Kidney epithelial cell (primary cell): ENCODE data around the gene MAP4K3. TPM values are rescaled to one million over a fixed set of nuclear protein-coding genes. Genes with fewer than 3 reads are reported as not detected.

Experiments
- DNase-seq: peaks from one replicate; pipeline ENCODE4 v3.0.0-alpha.2; 2010; ENCODE audit warnings: low read depth
- H3K27me3 ChIP-seq: 2 replicates; pipeline ENCODE4 v1.6.0; 2011; ENCODE audit warnings: low read length; ENCODE audit not compliant: control insufficient read depth, insufficient read depth
- H3K36me3 ChIP-seq: 2 replicates; pipeline ENCODE4 v1.5.1; 2011; ENCODE audit warnings: low read length; ENCODE audit not compliant: control insufficient read depth, insufficient read depth
- H3K4me3 ChIP-seq: 2 replicates; pipeline ENCODE4 v1.5.1; 2011; ENCODE audit warnings: low read depth, mild to moderate bottlenecking, control low read depth, low read length
- total RNA-seq: library from RNA; depleted of rRNA; stranded (reverse); fragments of >200 nt; gene quantifications from 2 replicates; pipeline ENCODE4 v1.2.3, GENCODE V29; 2015
- TF ChIP-seq, protein P1 (sequence below): IDR thresholded peaks from 2 replicates; pipeline ENCODE4 v1.5.1; 2011; ENCODE audit warnings: mild to moderate bottlenecking, moderate library complexity, low read length, control low read depth, inconsistent platforms; ENCODE audit not compliant: insufficient read depth, poor library complexity, severe bottlenecking

Gene MAP4K3
- total RNA-seq, 1 donor from 2014 or later: 25.7 TPM

DNA sequence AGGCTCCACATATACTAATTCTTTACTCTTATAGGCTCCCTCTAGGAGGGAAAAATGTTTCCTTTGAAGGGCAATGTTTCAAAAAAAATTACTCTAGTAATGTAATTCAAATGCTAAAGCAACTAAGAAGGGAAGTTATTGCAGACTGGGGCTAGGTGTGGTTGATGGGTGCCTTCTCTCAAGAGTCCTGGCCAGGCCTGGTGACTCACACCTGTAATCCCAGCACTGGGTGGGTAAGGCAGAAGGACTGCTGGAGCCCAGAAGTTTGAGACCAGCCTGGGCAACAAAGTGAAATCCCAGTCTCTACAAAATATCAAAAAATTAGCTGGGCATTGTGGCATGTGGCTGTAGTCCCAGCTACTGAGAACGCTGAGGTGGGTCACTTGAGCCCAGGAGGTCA lies 162.1 kb downstream of the MAP4K3 start:
- TF ChIP-seq, protein P1, sequence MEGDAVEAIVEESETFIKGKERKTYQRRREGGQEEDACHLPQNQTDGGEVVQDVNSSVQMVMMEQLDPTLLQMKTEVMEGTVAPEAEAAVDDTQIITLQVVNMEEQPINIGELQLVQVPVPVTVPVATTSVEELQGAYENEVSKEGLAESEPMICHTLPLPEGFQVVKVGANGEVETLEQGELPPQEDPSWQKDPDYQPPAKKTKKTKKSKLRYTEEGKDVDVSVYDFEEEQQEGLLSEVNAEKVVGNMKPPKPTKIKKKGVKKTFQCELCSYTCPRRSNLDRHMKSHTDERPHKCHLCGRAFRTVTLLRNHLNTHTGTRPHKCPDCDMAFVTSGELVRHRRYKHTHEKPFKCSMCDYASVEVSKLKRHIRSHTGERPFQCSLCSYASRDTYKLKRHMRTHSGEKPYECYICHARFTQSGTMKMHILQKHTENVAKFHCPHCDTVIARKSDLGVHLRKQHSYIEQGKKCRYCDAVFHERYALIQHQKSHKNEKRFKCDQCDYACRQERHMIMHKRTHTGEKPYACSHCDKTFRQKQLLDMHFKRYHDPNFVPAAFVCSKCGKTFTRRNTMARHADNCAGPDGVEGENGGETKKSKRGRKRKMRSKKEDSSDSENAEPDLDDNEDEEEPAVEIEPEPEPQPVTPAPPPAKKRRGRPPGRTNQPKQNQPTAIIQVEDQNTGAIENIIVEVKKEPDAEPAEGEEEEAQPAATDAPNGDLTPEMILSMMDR: no peak
- Histone ChIP-seq H3K4me3 (no peak overlapping the region), H3K36me3 (peaks cover 1% of the 10 kb centered on the region), H3K27me3 (no peaks in the 10 kb centered on the region)
- no peak for DNase-seq

DNA sequence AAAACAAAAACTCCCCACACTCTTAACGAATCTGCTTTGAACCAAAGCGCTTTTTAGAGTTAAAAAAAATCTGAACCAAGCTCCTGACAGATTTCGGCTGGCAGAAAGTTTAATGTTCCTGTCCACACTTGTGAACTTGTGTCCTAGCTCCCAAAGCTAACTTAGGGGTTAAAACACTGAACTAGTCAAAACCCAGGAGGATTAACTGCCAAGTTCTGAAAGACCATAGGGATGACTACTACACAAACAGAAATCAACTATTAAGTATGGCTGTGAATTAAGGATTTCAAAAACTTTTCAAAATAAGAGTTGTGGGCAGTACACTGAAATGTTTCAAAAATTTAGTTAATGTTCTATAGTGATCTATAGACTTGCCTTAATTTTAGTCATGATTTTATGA lies 167.1 kb downstream of the MAP4K3 start:
- TF ChIP-seq, protein P1: no peak
- no peak for DNase-seq
- no peak overlapping the region for H3K4me3 ChIP-seq
- H3K27me3 ChIP-seq: no peaks in the 10 kb centered on the region
- H3K36me3 ChIP-seq: peaks cover 1% of the 10 kb centered on the region

DNA sequence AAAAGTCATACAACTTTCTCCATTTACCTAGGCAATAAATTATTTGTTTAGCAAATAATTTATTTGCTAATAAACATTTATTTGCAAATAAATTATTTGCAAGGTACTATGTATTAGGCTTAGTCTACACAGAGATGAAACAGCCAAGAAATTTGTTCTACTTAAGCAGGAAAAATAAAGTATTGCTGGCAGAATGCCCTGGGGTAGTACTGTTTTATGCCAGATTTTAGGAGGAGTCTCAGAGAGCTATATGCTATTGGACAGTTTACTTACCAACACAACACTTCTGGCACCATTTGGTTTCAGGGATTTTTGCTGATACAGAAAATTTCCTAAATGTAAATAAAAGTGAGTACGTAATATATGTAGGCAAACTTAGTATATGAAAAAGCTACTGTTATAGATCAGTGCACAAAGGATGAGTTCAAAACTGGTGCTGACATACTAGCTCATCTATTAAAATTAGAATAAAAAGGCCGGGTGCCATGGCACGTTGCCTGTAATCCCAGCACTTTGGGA lies 170.1 kb downstream of the MAP4K3 start:
- no peak for DNase-seq
- no peak overlapping the region for H3K4me3 ChIP-seq

GRCh38 chr2:39266139-39266805 lies 170.8 kb downstream of the MAP4K3 start:
- H3K4me3 ChIP-seq: no peak overlapping the region
- TF ChIP-seq, protein P1: no peak
- no peaks in the 10 kb centered on the region for H3K36me3 ChIP-seq
- DNase-seq: no peak
- no peaks in the 10 kb centered on the region for H3K27me3 ChIP-seq

More for the DNA sequence above, 170.1 kb downstream of the MAP4K3 start:
- Histone ChIP-seq H3K27me3 (no peaks in the 10 kb centered on the region), H3K36me3 (no peaks in the 10 kb centered on the region)
- TF ChIP-seq, protein P1: no peak

DNA sequence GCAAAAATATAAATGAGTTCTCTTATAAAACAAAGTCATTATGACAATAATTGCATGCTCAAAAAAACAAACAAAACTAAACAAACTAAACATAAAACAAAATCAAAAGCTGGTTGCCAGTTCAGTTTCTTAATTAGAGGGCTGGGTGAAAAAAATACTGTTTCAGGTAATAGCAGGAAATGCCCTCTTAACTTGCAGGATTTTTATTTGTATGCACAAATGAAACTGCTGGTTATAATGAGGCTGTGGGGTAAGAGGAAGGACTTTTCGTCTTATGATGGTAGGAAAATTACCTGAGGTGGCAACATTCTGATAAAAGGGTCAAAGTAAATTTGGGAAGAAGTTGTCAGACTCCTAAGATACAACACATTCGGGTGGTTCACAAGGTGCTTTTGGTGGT lies 171.8 kb downstream of the MAP4K3 start:
- Histone ChIP-seq H3K36me3 (no peaks in the 10 kb centered on the region), H3K27me3 (no peaks in the 10 kb centered on the region), H3K4me3 (no peak overlapping the region)
- TF ChIP-seq, protein P1: no peak
- no peak for DNase-seq

DNA sequence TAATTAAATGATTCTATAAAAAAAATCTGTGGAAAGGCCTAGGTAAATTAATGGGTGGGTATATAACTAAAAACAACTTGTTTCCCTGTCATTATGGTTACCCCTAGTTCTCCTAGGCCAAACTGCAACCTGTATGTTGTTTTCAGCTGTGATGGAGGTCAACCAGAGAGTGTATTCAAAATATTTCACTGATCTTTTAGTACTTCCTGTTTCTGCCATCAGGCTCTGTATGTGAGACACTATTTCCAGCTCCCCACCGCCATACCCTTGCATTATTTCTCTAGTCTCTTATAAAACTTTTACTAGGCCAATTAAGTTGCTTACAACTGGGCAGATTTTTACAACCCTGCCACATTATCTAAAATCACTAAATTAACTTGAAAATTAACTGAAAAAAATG lies 172.4 kb downstream of the MAP4K3 start:
- TF ChIP-seq, protein P1: no peak
- H3K27me3 ChIP-seq: no peaks in the 10 kb centered on the region
- no peak overlapping the region for H3K4me3 ChIP-seq
- H3K36me3 ChIP-seq: no peaks in the 10 kb centered on the region
- DNase-seq: no peak
